GM12878 (cell line): ENCODE data around the gene SUSD6. TPM values are rescaled to one million over a fixed set of nuclear protein-coding genes. Genes with fewer than 3 reads are reported as not detected.

Source experiments
- BCL11A ChIP-seq: IDR thresholded peaks from 2 replicates; pipeline ENCODE4 v1.6.1; 2011; ENCODE audit warnings: low read depth, low read length
- CUX1 ChIP-seq: IDR thresholded peaks from 2 replicates; pipeline ENCODE4 v1.6.1; 2012; ENCODE audit warnings: improper control_type of control experiment, low read depth, low read length; ENCODE audit not compliant: insufficient replicate concordance
- E2F8 ChIP-seq: fragments of 450-650 bp; IDR thresholded peaks from 2 replicates; pipeline ENCODE4 v1.6.1; 2018; ENCODE audit warnings: mild to moderate bottlenecking, low read depth, moderate library complexity; ENCODE audit not compliant: partially characterized antibody
- E4F1 ChIP-seq: fragments of 450-650 bp; IDR thresholded peaks from 2 replicates; pipeline ENCODE4 v1.6.1; 2018; ENCODE audit warnings: borderline replicate concordance, mild to moderate bottlenecking; ENCODE audit not compliant: partially characterized antibody
- EED ChIP-seq: sonication (generic); IDR thresholded peaks from 2 replicates; pipeline ENCODE4 v1.6.1; 2016; ENCODE audit warnings: antibody characterized with exemption, low read depth
- EP300 ChIP-seq, 2 experiments: fragments of 150-350 bp in 1 of 2; IDR thresholded peaks; 2 replicates each; pipeline ENCODE4 v1.6.1; 2011 to 2012; ENCODE audit warnings: low read depth in 2 of 2, low read length in 2 of 2, borderline replicate concordance in 1 of 2, improper control_type of control experiment in 1 of 2, inconsistent platforms in 1 of 2; ENCODE audit not compliant: control insufficient read depth in 1 of 2
- EZH2 ChIP-seq: IDR thresholded peaks from 2 replicates; pipeline ENCODE4 v1.6.1; 2012; ENCODE audit warnings: low read depth, mild to moderate bottlenecking, control low read depth, inconsistent platforms, low read length, borderline replicate concordance; ENCODE audit not compliant: control insufficient read depth
- IKZF2 ChIP-seq, 2 experiments: fragments of 450-650 bp; IDR thresholded peaks; 2 replicates each; pipeline ENCODE4 v1.6.1; 2017; ENCODE audit warnings: mild to moderate bottlenecking in 2 of 2, moderate library complexity in 2 of 2
- MAX ChIP-seq: IDR thresholded peaks from 2 replicates; pipeline ENCODE4 v1.6.1; 2012; ENCODE audit warnings: low read depth, low read length, improper control_type of control experiment
- NFXL1 ChIP-seq: fragments of 450-650 bp; IDR thresholded peaks from 2 replicates; pipeline ENCODE4 v1.6.1; 2017; ENCODE audit warnings: antibody characterized with exemption, mild to moderate bottlenecking, borderline replicate concordance
- NFYB ChIP-seq: IDR thresholded peaks from 2 replicates; pipeline ENCODE4 v1.6.1; 2011; ENCODE audit warnings: low read depth, mild to moderate bottlenecking, low read length, improper control_type of control experiment, moderate library complexity; ENCODE audit not compliant: insufficient read depth
- NR2C1 ChIP-seq: fragments of 450-650 bp; IDR thresholded peaks from 2 replicates; pipeline ENCODE4 v1.6.1; 2017; ENCODE audit warnings: antibody characterized with exemption, mild to moderate bottlenecking, moderate library complexity
- RB1 ChIP-seq: fragments of 450-650 bp; formaldehyde crosslinking; IDR thresholded peaks from 2 replicates; pipeline ENCODE4 v1.6.1; 2017; ENCODE audit warnings: mild to moderate bottlenecking, borderline replicate concordance
- WRNIP1 ChIP-seq: IDR thresholded peaks from 2 replicates; pipeline ENCODE4 v1.6.1; 2011; ENCODE audit warnings: low read depth, low read length, improper control_type of control experiment, borderline replicate concordance
- ZBTB33 ChIP-seq: fragments of 450-650 bp; IDR thresholded peaks from 2 replicates; pipeline ENCODE4 v1.6.1; 2017; ENCODE audit warnings: mild to moderate bottlenecking
- polyA plus RNA-seq, 11 experiments: library from polyadenylated mRNA; depleted of rRNA in 4 of 11; unstranded in 6 of 11; stranded (reverse) in 5 of 11; fragments of >200 nt; fragmentation: Nextera tagmentation in 4 of 11; fragmentation: Illumina TruSeq in 1 of 11; extraction: Ambion mirVana in 4 of 11; extraction: Trizol in 1 of 11; gene quantifications; 1 replicate in 1 of 11; 2 replicates in 10 of 11; pipeline versions ENCODE4 v1.2.1 to v1.2.3, GENCODE V29; 2011 to 2016; ENCODE audit warnings: inconsistent platforms in 2 of 11, missing spikeins in 2 of 11, low read depth in 1 of 11
- total RNA-seq, 4 experiments: library from RNA; depleted of rRNA in 3 of 4; stranded (reverse); fragments of >200 nt in 3 of 4; fragmentation: Illumina TruSeq in 1 of 4; extraction: Trizol in 1 of 4; gene quantifications; 2 replicates each; pipeline versions ENCODE4 v1.2.1 to v1.2.3, GENCODE V29; 2013 to 2021

SUSD6 gene
- total and polyA plus RNA-seq, 10 of the 15 experiments (the other 5 are each of a cell fraction or from before 2014, with no cell fraction given), result 6.6 to 39.8 (median 20.2) TPM

GRCh38 chr14:69726761-69727511 lies 115.5 kb downstream of the SUSD6 start (continued):
- TF ChIP-seq EED (peak; percentile 44; the same call in 1 of the 2 replicates), ZBTB33 (no peak), IKZF2 (IDR thresholded peaks at IDR 0.05) (no peak), CUX1 (no peak), E4F1 (no peak), NFYB (no peak), RB1 (peak; percentile 82; the same call in 1 of the 2 replicates), NFXL1 (no peak), EZH2 (no peak), BCL11A (no peak), E2F8 (no peak), EP300 (IDR thresholded peaks at IDR 0.05; ENCODE audit: borderline replicate concordance in 1 of 2, control insufficient read depth in 1 of 2, low read depth in 2 of 2, low read length in 2 of 2) (no peak), WRNIP1 (no peak), NR2C1 (peak; percentile 63), MAX (peak; percentile 74; the same call in 1 of the 2 replicates)
